Mesenteric fat pad (tissue), 1 donor: ENCODE measurements around the gene PIK3IP1. TPM values are rescaled to one million over a fixed set of nuclear protein-coding genes. Genes with fewer than 3 reads are reported as not detected.

Experiments
- total RNA-seq: library from RNA; stranded (reverse); fragmentation: NEBNext Ultra II Directional; extraction: Animal tissue kit (Norgen Biotek cat#: 25700); gene quantifications from one replicate; pipeline ENCODE4 v1.2.1, GENCODE V29; 2021
- donor health status: DM: yes; HTN: yes; CAD: no.

PIK3IP1 gene
- total RNA-seq, 1 donor from 2014 or later, result 19.8 TPM

Other genes with a start within 250 kb of the PIK3IP1 start
- gene SMTN, start 211.2 kb downstream of the PIK3IP1 start, total RNA-seq, result 78.5 TPM
- gene SELENOM, start 184.9 kb downstream of the PIK3IP1 start, total RNA-seq, result 160 TPM
- gene INPP5J, start 169.5 kb downstream of the PIK3IP1 start, total RNA-seq, result 0.19 TPM
- not detected for gene PLA2G3, start 152.0 kb downstream of the PIK3IP1 start, total RNA-seq
- 39.0 TPM for gene RNF185, start 132.3 kb downstream of the PIK3IP1 start, total RNA-seq
- 52.1 TPM for gene LIMK2, start 80.2 kb downstream of the PIK3IP1 start, total RNA-seq
- 13.3 TPM for gene PATZ1, start 53.9 kb upstream of the PIK3IP1 start, total RNA-seq
- gene DRG1, start 107.1 kb upstream of the PIK3IP1 start, total RNA-seq, result 64.7 TPM
- 23.8 TPM for gene EIF4ENIF1, start 197.4 kb upstream of the PIK3IP1 start, total RNA-seq
- 22.5 TPM for gene SFI1, start 204.0 kb upstream of the PIK3IP1 start, total RNA-seq